Mesendoderm (in vitro differentiated cells): ENCODE results near the gene DLG1.

Experiments
- DNase-seq: peaks from one replicate; pipeline ENCODE4 v3.0.0; 2013
- H2AK5ac ChIP-seq: 2 replicates; pipeline ENCODE4 v1.6.1; 2013; ENCODE audit warnings: low read length, inconsistent platforms
- H2BK120ac ChIP-seq: 2 replicates; pipeline ENCODE4 v1.6.1; 2013; ENCODE audit warnings: low read depth, mild to moderate bottlenecking, low read length, moderate library complexity, mixed read lengths
- H2BK15ac ChIP-seq: replicated peaks from 2 replicates; pipeline ENCODE4 v1.6.1; 2013; ENCODE audit warnings: low read depth, mild to moderate bottlenecking, moderate library complexity
- H2BK5ac ChIP-seq: 2 replicates; pipeline ENCODE4 v1.6.1; 2013; ENCODE audit warnings: low read length, inconsistent platforms
- H3K18ac ChIP-seq: 2 replicates; pipeline ENCODE4 v1.6.1; 2013; ENCODE audit warnings: mild to moderate bottlenecking, low read length, mixed read lengths
- H3K23ac ChIP-seq: one replicate; pipeline ENCODE4 v1.6.1; 2013; ENCODE audit warnings: low read length
- H3K27ac ChIP-seq: 2 replicates; pipeline ENCODE4 v1.5.1; 2013; ENCODE audit warnings: low read depth, mild to moderate bottlenecking, inconsistent platforms, low read length, moderate library complexity
- H3K27me3 ChIP-seq: 2 replicates; pipeline ENCODE4 v1.6.1; 2013; ENCODE audit warnings: low read length, control low read depth, mild to moderate bottlenecking, inconsistent platforms; ENCODE audit not compliant: insufficient read depth, poor library complexity
- H3K36me3 ChIP-seq: 2 replicates; pipeline ENCODE4 v1.6.1; 2013; ENCODE audit warnings: low read length, inconsistent platforms; ENCODE audit not compliant: control insufficient read depth, insufficient read depth
- H3K4ac ChIP-seq: one replicate; pipeline ENCODE4 v1.6.1; 2013; ENCODE audit warnings: low read depth, mild to moderate bottlenecking, low read length, moderate library complexity
- H3K4me1 ChIP-seq: 2 replicates; pipeline ENCODE4 v1.6.1; 2013; ENCODE audit warnings: low read depth, low read length, inconsistent platforms; ENCODE audit not compliant: control insufficient read depth
- H3K4me2 ChIP-seq: 2 replicates; pipeline ENCODE4 v1.6.1; 2013; ENCODE audit warnings: low read length
- H3K4me3 ChIP-seq: 2 replicates; pipeline ENCODE4 v1.5.1; 2013; ENCODE audit warnings: mild to moderate bottlenecking, low read length
- H3K56ac ChIP-seq: one replicate; pipeline ENCODE4 v1.6.1; 2013; ENCODE audit warnings: low read length
- H3K79me1 ChIP-seq: 2 replicates; pipeline ENCODE4 v1.6.1; 2013; ENCODE audit warnings: low read length, inconsistent platforms
- H3K79me2 ChIP-seq: 2 replicates; pipeline ENCODE4 v1.6.1; 2013; ENCODE audit warnings: mild to moderate bottlenecking, low read length; ENCODE audit not compliant: control insufficient read depth, insufficient read depth
- H3K9ac ChIP-seq: 2 replicates; pipeline ENCODE4 v1.6.1; 2013; ENCODE audit warnings: low read length, inconsistent platforms
- H4K5ac ChIP-seq: one replicate; pipeline ENCODE4 v1.6.1; 2013; ENCODE audit warnings: low read length
- H4K8ac ChIP-seq: one replicate; pipeline ENCODE4 v1.6.1; 2013; ENCODE audit warnings: low read depth, mild to moderate bottlenecking, control low read depth, low read length, moderate library complexity
- WGBS: extraction: QIAGEN DNeasy Blood & Tissue Kit; methylation state at CpG from one replicate; pipeline ENCODE4 v1.1.7; 2013; ENCODE audit warnings: low lambda C conversion rate, missing lambda C conversion rate; ENCODE audit not compliant: insufficient coverage; ENCODE audit errors: extremely low coverage; 5-methylcytosine and 5-hydroxymethylcytosine counted together

Gene DLG1

GRCh38 chr3:197085137-197085536 is 213.3 kb downstream of the DLG1 start:
- Histone ChIP-seq H3K36me3 (no peaks in the 10 kb centered on the region), H3K79me2 (no peaks in the 10 kb centered on the region), H2BK120ac (no peak overlapping the region), H3K4me2 (no peak overlapping the region), H2BK5ac (no peak overlapping the region), H3K79me1 (no peaks in the 10 kb centered on the region), H2BK15ac (no peak overlapping the region), H3K18ac (no peak overlapping the region), H3K4me3 (no peak overlapping the region), H3K27me3 (no peaks in the 10 kb centered on the region), H3K4ac (no peak overlapping the region), H3K9ac (no peak overlapping the region), H3K23ac (no peak overlapping the region), H3K4me1 (peaks cover 2% of the 10 kb centered on the region), H3K56ac (no peak overlapping the region), H4K5ac (no peak overlapping the region), H2AK5ac (no peak overlapping the region), H4K8ac (no peak overlapping the region), H3K27ac (no peak overlapping the region)
- WGBS, result no CpG with 5 or more reads among the region's 4 CpGs
- no peak for DNase-seq

GRCh38 chr3:197083486-197083885 is 214.9 kb downstream of the DLG1 start:
- Histone ChIP-seq H3K4me3 (no peak overlapping the region), H2BK5ac (no peak overlapping the region), H2AK5ac (no peak overlapping the region), H3K4ac (no peak overlapping the region), H3K9ac (no peak overlapping the region), H3K27me3 (no peaks in the 10 kb centered on the region), H3K18ac (no peak overlapping the region), H2BK15ac (no peak overlapping the region), H3K79me1 (no peaks in the 10 kb centered on the region), H3K56ac (no peak overlapping the region), H4K5ac (no peak overlapping the region), H3K4me1 (peaks cover 2% of the 10 kb centered on the region), H3K79me2 (no peaks in the 10 kb centered on the region), H3K23ac (no peak overlapping the region), H4K8ac (no peak overlapping the region), H2BK120ac (no peak overlapping the region), H3K27ac (no peak overlapping the region), H3K4me2 (no peak overlapping the region), H3K36me3 (no peaks in the 10 kb centered on the region)
- WGBS, result no CpG with 5 or more reads among the region's 4 CpGs
- peak; percentile 5 for DNase-seq

GRCh38 chr3:197082871-197083270 is 215.5 kb downstream of the DLG1 start:
- no peak overlapping the region for H3K18ac ChIP-seq
- H3K4me2 ChIP-seq, result no peak overlapping the region
- no peak overlapping the region for H2BK120ac ChIP-seq
- H3K56ac ChIP-seq, result no peak overlapping the region
- H3K79me1 ChIP-seq, result no peaks in the 10 kb centered on the region
- no peak overlapping the region for H3K9ac ChIP-seq
- no peaks in the 10 kb centered on the region for H3K36me3 ChIP-seq
- no peaks in the 10 kb centered on the region for H3K79me2 ChIP-seq
- no peak overlapping the region for H3K4me3 ChIP-seq
- H3K27me3 ChIP-seq, result no peaks in the 10 kb centered on the region
- no peak overlapping the region for H2BK15ac ChIP-seq
- no peak overlapping the region for H3K27ac ChIP-seq
- no peak overlapping the region for H4K5ac ChIP-seq
- no peak overlapping the region for H3K23ac ChIP-seq
- no peak for DNase-seq
- no peak overlapping the region for H3K4ac ChIP-seq
- no peak overlapping the region for H4K8ac ChIP-seq
- H3K4me1 ChIP-seq, result no peaks in the 10 kb centered on the region
- WGBS, result no CpG with 5 or more reads among the region's 2 CpGs
- H2AK5ac ChIP-seq, result no peak overlapping the region
- H2BK5ac ChIP-seq, result no peak overlapping the region

GRCh38 chr3:197080344-197080743 is 218.1 kb downstream of the DLG1 start:
- Histone ChIP-seq H3K4me1 (no peaks in the 10 kb centered on the region), H2BK5ac (no peak overlapping the region), H3K56ac (no peak overlapping the region), H3K4me2 (no peak overlapping the region), H3K18ac (no peak overlapping the region), H2BK15ac (no peak overlapping the region), H3K23ac (no peak overlapping the region), H3K79me2 (no peaks in the 10 kb centered on the region), H3K27ac (no peak overlapping the region), H2BK120ac (no peak overlapping the region), H4K8ac (no peak overlapping the region), H4K5ac (no peak overlapping the region), H3K4me3 (no peak overlapping the region), H3K9ac (no peak overlapping the region), H3K79me1 (no peaks in the 10 kb centered on the region), H3K36me3 (no peaks in the 10 kb centered on the region), H3K4ac (no peak overlapping the region), H3K27me3 (no peaks in the 10 kb centered on the region), H2AK5ac (no peak overlapping the region)
- no CpG with 5 or more reads among the region's 10 CpGs for WGBS
- DNase-seq, result no peak

GRCh38 chr3:197076415-197076814 is 222.0 kb downstream of the DLG1 start:
- H3K27ac ChIP-seq, result no peak overlapping the region
- no peak overlapping the region for H3K23ac ChIP-seq
- no peaks in the 10 kb centered on the region for H3K79me2 ChIP-seq
- no peak overlapping the region for H3K4me3 ChIP-seq
- H4K8ac ChIP-seq, result no peak overlapping the region
- WGBS, result no CpG with 5 or more reads among the region's 4 CpGs
- H3K36me3 ChIP-seq, result no peaks in the 10 kb centered on the region
- no peaks in the 10 kb centered on the region for H3K79me1 ChIP-seq
- no peaks in the 10 kb centered on the region for H3K4me1 ChIP-seq
- no peak overlapping the region for H3K9ac ChIP-seq
- H2BK5ac ChIP-seq, result no peak overlapping the region
- no peak overlapping the region for H3K4me2 ChIP-seq
- no peak overlapping the region for H2AK5ac ChIP-seq
- H3K4ac ChIP-seq, result no peak overlapping the region
- H3K18ac ChIP-seq, result no peak overlapping the region
- no peak overlapping the region for H2BK15ac ChIP-seq
- H2BK120ac ChIP-seq, result no peak overlapping the region
- no peaks in the 10 kb centered on the region for H3K27me3 ChIP-seq
- DNase-seq, result no peak
- H3K56ac ChIP-seq, result no peak overlapping the region
- H4K5ac ChIP-seq, result no peak overlapping the region

- Histone ChIP-seq H3K9ac (no peak overlapping the region), H4K8ac (no peak overlapping the region), H2BK120ac (no peak overlapping the region), H3K79me2 (no peaks in the 10 kb centered on the region), H2BK5ac (no peak overlapping the region), H3K56ac (no peak overlapping the region), H3K27ac (no peak overlapping the region), H3K23ac (no peak overlapping the region), H3K4me2 (no peak overlapping the region), H3K18ac (no peak overlapping the region), H2BK15ac (no peak overlapping the region), H3K4ac (no peak overlapping the region), H2AK5ac (no peak overlapping the region), H3K27me3 (no peaks in the 10 kb centered on the region), H3K36me3 (no peaks in the 10 kb centered on the region), H3K79me1 (no peaks in the 10 kb centered on the region), H4K5ac (no peak overlapping the region), H3K4me1 (no peaks in the 10 kb centered on the region), H3K4me3 (no peak overlapping the region)
- DNase-seq, result no peak
- no CpG with 5 or more reads among the region's 1 CpG for WGBS
Observed at GRCh38 chr3:197068077-197068476, 230.3 kb downstream of the DLG1 start.
